ENCODE results near the gene PSMA8. TPM values are rescaled to one million over a fixed set of nuclear protein-coding genes. Genes with fewer than 3 reads are reported as not detected.

Gene PSMA8
- total RNA-seq = 1 to 10 TPM in 1 of 2 experiments, under 1 TPM in 1; 0.89 to 1.2 TPM

DNA sequence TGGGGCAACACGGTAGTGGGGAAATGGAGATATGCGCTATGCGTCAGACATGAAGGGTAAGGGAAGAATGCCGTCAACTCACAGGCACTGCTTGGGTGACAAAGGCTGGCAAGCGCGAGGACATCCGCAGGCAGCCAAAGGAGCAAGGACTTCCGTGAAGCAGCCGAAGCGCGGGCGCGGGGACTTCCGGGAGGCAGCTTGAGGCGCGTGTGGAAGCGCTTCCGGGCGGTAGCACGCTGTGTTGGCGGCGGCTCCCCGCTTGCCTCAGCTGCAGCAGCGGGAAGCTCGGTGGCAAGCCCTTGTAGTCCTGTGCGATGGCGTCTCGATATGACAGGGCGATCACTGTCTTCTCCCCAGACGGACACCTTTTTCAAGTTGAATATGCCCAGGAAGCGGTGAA, at the start of gene PSMA8:
TSS of gene PSMA8 (plus strand) at position 218 of the 400 bp plus-strand sequence. CDS start at position 315, 97 bp downstream.
- Mint-ChIP-seq H3K9me3 (no peaks in the 10 kb centered on the region), H3K4me3 (peak within 1 kb of the TSS; percentile 69), H3K36me3 (ENCODE audit: low read depth) (no peaks in the 10 kb centered on the region), H3K4me1 (no peaks in the 10 kb centered on the region), H3K27ac (peak within 1 kb of the TSS; percentile 86), H3K27me3 (no peaks in the 10 kb centered on the region)
- peak; percentile 52 for DNase-seq
- CTCF ChIA-PET = no interaction called here
- POLR2A ChIA-PET = interaction anchor here (0.6 kb wide), 2 partner anchors 19 to 62 kb away, joined by 3 read pairs; no protein-coding TSS in a partner anchor

DNA sequence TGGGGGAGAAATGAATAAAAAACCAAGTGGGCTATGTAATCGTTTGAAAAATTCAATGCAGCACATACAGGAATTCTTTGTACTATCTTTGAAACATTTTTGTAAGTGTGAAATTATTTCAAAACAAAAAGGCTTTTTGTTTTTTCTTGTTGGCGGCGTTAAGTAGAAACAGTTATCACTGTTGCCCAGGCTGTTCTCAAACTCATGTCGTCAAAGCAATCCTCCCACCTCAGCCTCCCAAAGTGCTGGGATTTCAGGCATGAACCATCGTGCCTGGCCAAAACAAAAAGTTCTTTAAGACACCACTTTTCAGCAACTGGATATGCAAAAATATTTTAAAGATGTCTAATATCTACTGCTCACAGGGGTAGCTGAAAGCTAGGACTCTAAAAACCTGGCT, 48.6 kb upstream of the PSMA8 start:
- POLR2A ChIA-PET = no interaction called here
- peaks cover 47% of the 10 kb centered on the region for H3K36me3 Mint-ChIP-seq (ENCODE audit: low read depth)
- CTCF ChIA-PET = no interaction called here

DNA sequence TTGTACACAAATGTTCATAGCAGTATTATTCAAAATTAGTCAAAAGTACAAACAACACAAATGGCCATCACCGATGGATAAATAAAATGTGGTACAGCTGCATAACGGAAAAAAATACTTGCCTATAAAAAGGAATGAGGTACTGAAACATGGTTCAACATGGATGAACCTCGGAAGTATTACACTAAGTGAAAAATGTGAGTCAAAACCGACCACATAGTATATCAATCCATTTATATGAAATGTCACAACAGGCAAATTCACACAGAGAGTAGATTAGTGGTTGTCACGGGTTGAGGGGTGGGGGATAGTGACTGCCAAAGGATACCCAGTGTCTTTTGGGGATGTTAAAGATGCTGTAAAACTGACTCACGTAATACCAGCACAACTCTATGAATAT, 46.7 kb upstream of the PSMA8 start:
- Mint-ChIP-seq H3K4me3 (no peak overlapping the region), H3K9me3 (no peaks in the 10 kb centered on the region), H3K27ac (no peak overlapping the region), H3K27me3 (no peaks in the 10 kb centered on the region), H3K4me1 (peaks cover 35% of the 10 kb centered on the region), H3K36me3 (ENCODE audit: low read depth) (peaks cover 38% of the 10 kb centered on the region)
- POLR2A ChIA-PET = no interaction called here
- CTCF ChIA-PET = no interaction called here
- no peak for DNase-seq

More for the DNA sequence above, 48.6 kb upstream of the PSMA8 start:
- Mint-ChIP-seq H3K27me3 (no peaks in the 10 kb centered on the region), H3K4me1 (peaks cover 33% of the 10 kb centered on the region), H3K4me3 (no peak overlapping the region), H3K27ac (no peak overlapping the region), H3K9me3 (no peaks in the 10 kb centered on the region)
- DNase-seq = no peak

DNA sequence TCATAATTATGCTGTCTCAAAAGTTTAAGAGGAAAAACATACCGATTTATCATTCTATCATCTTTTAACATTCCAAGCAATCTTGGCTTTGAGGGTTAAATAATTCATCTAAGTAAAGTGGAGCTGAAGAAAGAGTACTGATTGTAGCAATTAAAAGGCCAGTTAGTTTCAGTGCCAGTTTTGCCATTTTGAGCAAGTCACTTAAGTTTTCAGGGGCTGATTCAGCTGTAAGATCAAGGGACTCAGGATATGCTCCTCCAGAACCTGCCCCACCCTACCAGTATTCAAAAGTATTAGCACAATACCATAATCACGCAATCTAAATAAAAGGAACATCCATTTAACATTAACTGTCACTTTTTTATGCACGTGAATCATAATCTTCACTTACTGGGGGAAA, 45.2 kb upstream of the PSMA8 start:
- no peak for DNase-seq
- peak overlapping the region; percentile 95 for H3K4me3 Mint-ChIP-seq
- H3K36me3 Mint-ChIP-seq (ENCODE audit: low read depth) = peaks cover 26% of the 10 kb centered on the region
- CTCF ChIA-PET = interaction anchor here (1.4 to 1.5 kb wide), 2 partner anchors 9 to 14 kb away, joined by 3 to 5 read pairs; no protein-coding TSS in a partner anchor
- peaks cover 4% of the 10 kb centered on the region for H3K27me3 Mint-ChIP-seq
- peak overlapping the region; percentile 99 for H3K27ac Mint-ChIP-seq
- peaks cover 38% of the 10 kb centered on the region for H3K4me1 Mint-ChIP-seq
- no peaks in the 10 kb centered on the region for H3K9me3 Mint-ChIP-seq
- POLR2A ChIA-PET = no interaction called here

DNA sequence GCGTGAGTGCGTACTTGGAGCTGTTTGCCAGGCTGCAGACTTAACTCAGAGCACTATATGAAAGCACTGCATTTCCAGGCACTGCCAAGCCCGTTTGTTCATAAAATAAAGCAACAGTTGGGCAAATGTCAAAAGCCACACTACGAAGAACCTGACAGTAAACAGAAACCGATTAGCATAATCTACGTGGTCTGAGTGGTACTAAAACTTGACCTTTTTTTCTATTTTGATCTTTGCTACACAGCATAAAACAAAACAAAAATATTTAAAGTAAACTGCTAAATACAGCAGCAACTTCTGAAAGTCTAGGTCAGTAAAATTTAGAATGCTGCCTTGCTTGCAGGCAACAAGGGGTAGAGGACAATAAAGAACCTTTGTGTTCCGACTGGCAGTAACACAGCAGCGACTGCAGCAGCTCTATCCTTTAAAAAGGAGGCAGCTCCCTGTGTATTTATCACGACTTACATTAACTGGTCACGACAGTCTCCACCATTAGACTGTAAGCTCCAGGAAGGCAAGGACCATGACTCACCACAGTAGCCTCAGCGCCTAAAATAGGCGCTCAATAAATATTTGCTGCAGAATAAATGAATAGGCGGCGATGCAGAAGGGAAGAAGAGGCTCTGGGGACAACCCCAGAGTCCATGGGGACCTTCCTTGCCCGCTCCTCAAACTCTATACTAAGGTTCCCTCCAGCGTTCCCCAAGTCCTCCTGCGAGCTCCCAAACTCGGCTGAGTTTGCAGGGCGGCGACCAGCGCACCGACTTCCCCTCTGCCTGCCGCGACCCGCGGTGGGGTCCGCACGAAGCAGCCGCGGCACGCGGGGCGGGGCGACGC, 44.2 kb upstream of the PSMA8 start:
- Mint-ChIP-seq H3K9me3 (no peaks in the 10 kb centered on the region), H3K4me1 (peaks cover 38% of the 10 kb centered on the region), H3K27me3 (peaks cover 4% of the 10 kb centered on the region), H3K4me3 (peak overlapping the region; percentile 95), H3K27ac (peak overlapping the region; percentile 99), H3K36me3 (ENCODE audit: low read depth) (peaks cover 20% of the 10 kb centered on the region)
- CTCF ChIA-PET = interaction anchor here (1.4 kb wide), 1 partner anchor 13 kb away, joined by 3 read pairs; no protein-coding TSS in a partner anchor
- peak; percentile 12 for DNase-seq
- POLR2A ChIA-PET = interaction anchor here (0.6 kb wide), 1 partner anchor 8 kb away, joined by 3 read pairs; no protein-coding TSS in a partner anchor

DNA sequence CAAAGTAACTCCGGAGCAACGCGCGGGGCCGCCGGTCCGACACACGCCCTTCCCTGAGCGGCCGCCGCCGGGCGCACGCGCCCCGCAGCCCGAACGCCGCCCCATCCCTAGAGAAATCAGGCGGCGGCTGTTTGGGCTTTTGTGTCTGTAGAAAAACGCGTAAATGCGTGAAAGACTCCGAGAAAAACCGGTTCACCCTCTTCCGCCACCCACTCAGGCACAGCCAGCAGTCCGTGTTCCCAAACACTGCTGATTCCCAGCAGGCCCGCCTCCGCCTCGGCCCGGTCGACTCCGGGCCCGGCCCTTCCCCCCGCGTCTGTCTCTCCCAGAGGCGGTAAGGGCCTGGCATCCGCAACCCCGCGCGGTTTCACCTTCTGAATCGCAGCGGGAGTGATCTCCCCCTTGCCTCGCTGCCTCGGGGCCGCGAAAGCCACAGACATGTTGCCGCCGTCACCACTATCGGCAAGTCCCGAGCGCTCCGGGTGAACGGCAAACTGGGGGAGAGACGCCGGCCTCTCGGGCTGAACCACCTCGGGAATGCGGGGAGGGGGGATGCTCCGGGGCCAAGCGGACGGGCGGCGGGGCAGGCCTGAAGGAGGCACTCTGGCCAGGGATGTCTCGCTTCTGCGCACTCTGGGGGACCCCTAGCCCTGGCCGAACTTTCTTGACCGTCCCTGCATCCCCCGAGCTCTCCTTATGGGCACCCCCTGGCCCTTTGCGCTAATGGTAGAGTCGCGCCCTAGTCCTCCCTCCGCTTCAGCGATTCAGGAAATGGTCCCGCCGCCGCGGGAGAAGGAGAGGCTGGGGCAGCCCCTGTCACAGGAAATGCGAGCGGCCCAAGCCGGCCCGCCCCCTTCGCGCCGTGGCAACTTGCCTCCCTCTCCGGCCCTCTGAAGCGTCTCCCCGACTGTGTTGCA, 43.3 kb upstream of the PSMA8 start, which contains the start of gene SS18:
TSS of gene SS18 (minus strand) at position 484 of the 917 bp plus-strand sequence. CDS start at position 440, 44 bp downstream.
- H3K36me3 Mint-ChIP-seq (ENCODE audit: low read depth) = peaks cover 12% of the 10 kb centered on the region
- peaks cover 4% of the 10 kb centered on the region for H3K27me3 Mint-ChIP-seq
- H3K9me3 Mint-ChIP-seq = no peaks in the 10 kb centered on the region
- H3K4me1 Mint-ChIP-seq = peaks cover 38% of the 10 kb centered on the region
- H3K27ac Mint-ChIP-seq = peak within 1 kb of the TSS; percentile 99
- ChIA-PET POLR2A (no interaction called here), CTCF (interaction anchor here (1.4 kb wide), 1 partner anchor 12 kb away, joined by 3 read pairs; no protein-coding TSS in a partner anchor)
- peak; percentile 92 for DNase-seq
- peak within 1 kb of the TSS; percentile 95 for H3K4me3 Mint-ChIP-seq

DNA sequence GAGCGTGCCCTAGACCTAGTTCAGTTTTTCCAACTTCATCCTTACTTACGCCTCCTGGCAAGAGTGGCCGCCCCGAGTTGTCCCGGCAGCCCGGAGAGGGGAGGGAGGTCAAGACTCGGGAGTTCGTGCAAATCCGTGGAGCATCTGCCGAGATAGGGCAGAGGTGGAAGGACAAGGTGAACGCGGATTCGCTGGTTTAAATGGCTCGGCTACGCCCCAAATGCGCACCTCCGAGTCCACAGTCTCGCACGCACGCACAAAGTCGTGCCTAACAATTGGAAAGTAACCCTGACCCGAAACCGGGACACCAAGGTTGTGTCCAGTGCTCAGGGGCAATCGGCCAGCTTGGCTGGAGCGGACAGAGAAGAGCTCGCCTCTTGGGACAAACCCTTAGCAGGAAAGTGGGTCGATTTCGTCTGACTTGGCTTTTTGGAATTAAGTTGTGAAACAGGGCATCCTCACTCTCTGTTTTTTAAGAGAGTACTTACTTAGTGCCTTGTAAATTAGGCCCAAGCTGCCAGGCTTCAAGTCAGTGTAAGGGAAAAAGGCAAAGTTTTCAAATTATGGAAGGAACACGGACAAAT, 42.5 kb upstream of the PSMA8 start:
- ChIA-PET POLR2A (no interaction called here), CTCF (no interaction called here)
- peak; percentile 73 for DNase-seq
- Mint-ChIP-seq H3K4me3 (peak overlapping the region; percentile 95), H3K4me1 (peaks cover 35% of the 10 kb centered on the region), H3K27ac (peak overlapping the region; percentile 99), H3K9me3 (no peaks in the 10 kb centered on the region), H3K36me3 (ENCODE audit: low read depth) (peaks cover 8% of the 10 kb centered on the region), H3K27me3 (peaks cover 4% of the 10 kb centered on the region)

DNA sequence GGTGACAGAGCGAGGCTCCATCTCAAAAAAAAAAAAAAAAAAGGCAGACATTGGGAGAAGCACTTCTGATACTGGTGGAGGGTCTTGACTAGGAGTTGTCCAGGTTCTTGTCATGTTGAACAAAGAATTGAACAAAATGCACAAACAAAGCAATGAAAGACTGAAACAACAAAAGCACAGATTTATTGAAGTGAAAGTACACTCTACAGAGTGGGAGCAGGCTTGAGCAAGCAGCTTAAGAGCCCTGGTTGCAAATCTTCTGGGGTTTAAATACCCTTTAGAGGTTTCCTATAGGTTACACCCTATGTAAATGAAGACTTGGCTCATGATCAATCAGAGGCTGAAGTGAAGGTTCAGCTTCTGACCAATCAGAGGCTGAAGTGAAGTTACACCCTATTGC, 36.8 kb upstream of the PSMA8 start:
- Mint-ChIP-seq H3K36me3 (ENCODE audit: low read depth) (peaks cover 2% of the 10 kb centered on the region), H3K4me1 (peaks cover 3% of the 10 kb centered on the region), H3K4me3 (no peak overlapping the region), H3K27me3 (peaks cover 8% of the 10 kb centered on the region), H3K9me3 (peaks cover 6% of the 10 kb centered on the region), H3K27ac (no peak overlapping the region)
- ChIA-PET CTCF (interaction anchor here (0.7 kb wide), 1 partner anchor 47 kb away, joined by 3 read pairs; no protein-coding TSS in a partner anchor), POLR2A (no interaction called here)
- DNase-seq = no peak

DNA sequence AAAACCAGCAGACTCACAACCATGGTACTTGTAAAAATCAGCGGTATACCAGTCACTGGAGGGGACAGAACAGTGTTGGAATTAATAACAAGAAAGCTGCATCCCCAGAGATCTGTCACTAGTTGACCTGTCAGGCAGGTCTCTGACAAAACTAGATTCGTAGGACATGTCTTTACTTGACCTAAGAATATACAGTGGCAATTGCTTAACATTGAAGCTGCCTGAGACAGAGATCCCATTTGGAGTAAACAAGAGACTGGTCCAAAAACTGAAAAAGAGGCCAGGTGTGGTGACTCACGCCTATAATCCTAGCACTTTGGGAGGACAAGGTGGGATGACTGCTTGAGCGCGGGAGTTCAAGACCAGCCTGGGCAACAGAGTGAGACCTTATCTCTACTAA, 36.1 kb upstream of the PSMA8 start:
- no peak overlapping the region for H3K4me3 Mint-ChIP-seq
- DNase-seq = no peak
- peaks cover 6% of the 10 kb centered on the region for H3K9me3 Mint-ChIP-seq
- H3K27me3 Mint-ChIP-seq = peaks cover 8% of the 10 kb centered on the region
- peaks cover 2% of the 10 kb centered on the region for H3K36me3 Mint-ChIP-seq (ENCODE audit: low read depth)
- H3K27ac Mint-ChIP-seq = no peak overlapping the region
- ChIA-PET POLR2A (interaction anchor here (0.5 kb wide), 1 partner anchor 8 kb away, joined by 3 read pairs; no protein-coding TSS in a partner anchor), CTCF (no interaction called here)
- no peaks in the 10 kb centered on the region for H3K4me1 Mint-ChIP-seq

DNA sequence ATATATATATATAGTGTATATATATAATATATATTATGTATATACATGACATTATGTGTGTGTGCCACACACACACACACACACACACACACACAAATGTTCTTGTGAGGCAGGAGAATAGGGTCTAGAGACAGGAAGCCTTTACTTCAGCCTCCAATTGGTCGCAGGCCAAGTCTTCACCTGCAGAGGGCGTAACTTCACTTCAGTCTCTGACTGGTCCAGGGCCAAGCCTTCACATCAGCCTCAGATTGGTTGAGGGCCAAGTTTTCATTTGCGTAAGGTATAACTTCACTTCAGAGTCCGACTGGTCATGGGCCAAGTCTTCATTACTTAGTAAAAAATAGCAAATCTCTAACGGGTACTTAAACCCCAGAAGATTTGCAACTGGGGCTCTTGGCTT, 30.1 kb upstream of the PSMA8 start:
- no peaks in the 10 kb centered on the region for H3K36me3 Mint-ChIP-seq (ENCODE audit: low read depth)
- peak; percentile 36 for DNase-seq
- H3K4me3 Mint-ChIP-seq = no peak overlapping the region
- POLR2A ChIA-PET = no interaction called here
- peaks cover 2% of the 10 kb centered on the region for H3K9me3 Mint-ChIP-seq
- CTCF ChIA-PET = interaction anchor here (1.4 kb wide), 1 partner anchor 14 kb away, joined by 3 read pairs; no protein-coding TSS in a partner anchor
- no peaks in the 10 kb centered on the region for H3K4me1 Mint-ChIP-seq
- peaks cover 2% of the 10 kb centered on the region for H3K27me3 Mint-ChIP-seq
- H3K27ac Mint-ChIP-seq = no peak overlapping the region

DNA sequence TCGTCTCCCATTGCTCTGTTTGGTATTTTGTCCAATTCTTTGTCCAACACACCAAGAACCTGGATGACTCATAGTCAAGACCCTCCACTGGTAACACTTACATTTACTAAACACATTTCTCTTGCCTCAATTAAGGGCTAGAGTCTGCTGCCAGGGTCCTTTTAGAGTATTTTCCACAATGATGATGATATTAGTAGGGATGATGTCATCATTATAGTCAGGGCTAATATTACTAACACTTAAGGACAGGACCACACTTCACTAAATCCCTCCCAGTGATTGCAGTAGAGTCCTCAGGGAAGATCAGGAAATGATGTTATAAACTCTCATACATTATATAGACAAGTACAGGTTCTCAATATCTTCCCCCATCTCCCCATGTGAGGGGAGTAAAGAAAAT, 29.6 kb upstream of the PSMA8 start:
- peaks cover 2% of the 10 kb centered on the region for H3K9me3 Mint-ChIP-seq
- H3K4me3 Mint-ChIP-seq = no peak overlapping the region
- no peaks in the 10 kb centered on the region for H3K36me3 Mint-ChIP-seq (ENCODE audit: low read depth)
- H3K27ac Mint-ChIP-seq = no peak overlapping the region
- ChIA-PET POLR2A (interaction anchor here (0.6 kb wide), 1 partner anchor 250 kb away, joined by 4 read pairs; no protein-coding TSS in a partner anchor), CTCF (interaction anchor here (0.6 kb wide), 1 partner anchor 35 kb away, joined by 4 read pairs; no protein-coding TSS in a partner anchor)
- H3K4me1 Mint-ChIP-seq = no peaks in the 10 kb centered on the region
- DNase-seq = no peak
- H3K27me3 Mint-ChIP-seq = peaks cover 2% of the 10 kb centered on the region

DNA sequence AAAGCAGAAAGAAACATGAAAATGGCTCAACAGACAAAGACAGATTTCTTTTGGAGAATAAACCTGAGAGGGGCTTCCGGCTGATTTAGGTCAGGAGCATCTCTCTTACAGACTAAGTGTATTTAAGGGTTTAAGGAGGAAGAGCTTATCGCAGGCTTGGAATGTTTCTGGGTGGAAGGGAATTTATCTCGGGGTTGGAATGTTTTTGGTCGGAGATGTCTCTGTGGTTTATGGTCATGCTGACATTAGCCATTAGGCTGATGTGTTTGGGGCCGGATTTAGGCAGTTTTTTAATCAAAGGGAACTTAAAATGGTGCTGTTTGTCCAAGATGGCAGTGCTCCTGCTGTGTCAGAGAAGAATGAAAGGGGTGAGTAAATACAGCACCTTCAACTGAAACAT, 14.4 kb upstream of the PSMA8 start:
- Mint-ChIP-seq H3K4me1 (no peaks in the 10 kb centered on the region), H3K9me3 (peaks cover 7% of the 10 kb centered on the region), H3K4me3 (no peak overlapping the region), H3K27me3 (peaks cover 2% of the 10 kb centered on the region), H3K27ac (no peak overlapping the region), H3K36me3 (ENCODE audit: low read depth) (no peaks in the 10 kb centered on the region)
- DNase-seq = no peak
- ChIA-PET POLR2A (no interaction called here), CTCF (no interaction called here)

All from activated CD4-positive, alpha-beta T cell treated with anti-CD3 and anti-CD28 coated beads, Interleukin-2, amount 10 ng/mL, durations not matched to agents 7 days and 5 days (primary cell).